OCI-LY7 (cell line): ENCODE data around the gene APOH. TPM values are rescaled to one million over a fixed set of nuclear protein-coding genes. Genes with fewer than 3 reads are reported as not detected.

Source experiments
- BruUV-seq: library from RNA; stranded (reverse); fragments of 400-500 nt; replicated peaks from 2 replicates; lab custom pipeline; 2021; lab: Mats Ljungman, UMichigan
- CTCF ChIA-PET: fragments of 300-600 bp; sonication (Branson Sonifier 250); formaldehyde crosslinking; loops from one replicate; lab custom pipeline; 2022; ENCODE audit warnings: antibody characterized with exemption; ENCODE audit not compliant: unreplicated experiment; lab: Charles Lee
- POLR2A ChIA-PET: fragments of 300-600 bp; sonication (Branson Sonifier 250); formaldehyde crosslinking; loops from one replicate; lab custom pipeline; 2022; ENCODE audit warnings: antibody characterized with exemption; lab: Charles Lee
- DNase-seq: peaks from one replicate; pipeline ENCODE4 v3.0.0-alpha.2; 2015; ENCODE audit warnings: low spot score
- H2AFZ ChIP-seq: fragments of 200-600 bp; sonication (generic), shearing (Covaris generic); 2 replicates; pipeline ENCODE4 v1.6.1; 2014; ENCODE audit warnings: mild to moderate bottlenecking, antibody characterized with exemption, low read length, moderate library complexity
- H3K27ac ChIP-seq: fragments of 200-600 bp; sonication (generic); 2 replicates; pipeline ENCODE4 v1.5.1; 2014; ENCODE audit warnings: mixed run types, low read depth, mild to moderate bottlenecking, moderate library complexity, low read length, inconsistent platforms; ENCODE audit not compliant: poor library complexity, severe bottlenecking
- H3K36me3 ChIP-seq: fragments of 200-600 bp; sonication (generic); 2 replicates; pipeline ENCODE4 v1.6.1; 2014; ENCODE audit warnings: mild to moderate bottlenecking, antibody characterized with exemption, low read length, moderate library complexity, mixed read lengths; ENCODE audit not compliant: insufficient read depth
- H3K4me1 ChIP-seq: fragments of 200-600 bp; sonication (generic); 2 replicates; pipeline ENCODE4 v1.5.1; 2014; ENCODE audit warnings: mild to moderate bottlenecking, low read length; ENCODE audit not compliant: insufficient read depth, poor library complexity, severe bottlenecking
- H3K4me2 ChIP-seq: fragments of 200-600 bp; sonication (generic); 2 replicates; pipeline ENCODE4 v1.6.1; 2014; ENCODE audit warnings: mild to moderate bottlenecking, low read length
- H3K4me3 ChIP-seq: fragments of 200-600 bp; sonication (generic); 2 replicates; pipeline ENCODE4 v1.5.1; 2014; ENCODE audit warnings: mild to moderate bottlenecking, low read depth, low read length; ENCODE audit not compliant: poor library complexity, severe bottlenecking
- H3K79me2 ChIP-seq: fragments of 200-600 bp; sonication (generic); 2 replicates; pipeline ENCODE4 v1.6.1; 2016; ENCODE audit warnings: low read depth, mild to moderate bottlenecking, low read length, moderate library complexity, mixed read lengths; ENCODE audit not compliant: insufficient read depth
- H3K9me2 ChIP-seq: fragments of 200-600 bp; sonication (generic); 2 replicates; pipeline ENCODE4 v1.6.1; 2016; ENCODE audit warnings: mild to moderate bottlenecking, low read length, mixed read lengths; ENCODE audit not compliant: insufficient read depth
- H3K9me3 ChIP-seq: fragments of 200-600 bp; sonication (generic); 2 replicates; pipeline ENCODE4 v1.6.1; 2014; ENCODE audit warnings: mild to moderate bottlenecking, mixed run types, low read length, mixed read lengths
- H4K20me1 ChIP-seq: fragments of 200-600 bp; sonication (generic); 2 replicates; pipeline ENCODE4 v1.6.1; 2014; ENCODE audit warnings: mild to moderate bottlenecking, antibody characterized with exemption, low read length, moderate library complexity, mixed read lengths; ENCODE audit not compliant: insufficient read depth
- EZH2phosphoT487 ChIP-seq: fragments of 200-600 bp; sonication (generic); IDR thresholded peaks from 2 replicates; pipeline ENCODE4 v1.6.1; 2018; ENCODE audit warnings: low read depth, borderline replicate concordance, mild to moderate bottlenecking, mixed run types, antibody characterized with exemption, low read length, moderate library complexity, mixed read lengths
- intact Hi-C: fragments of 100-400 bp; cut with micrococcal nuclease; formaldehyde crosslinking; loops from one replicate; pipeline ENCODE4 v1.10.0; 2022; ENCODE audit not compliant: unreplicated experiment
- total RNA-seq, 2 experiments: library from RNA; depleted of rRNA in 1 of 2; stranded (reverse); fragments of >200 nt in 1 of 2; shearing (Covaris generic) in 1 of 2; gene quantifications; 2 replicates each; pipeline ENCODE4 v1.2.3, GENCODE V29; 2014 to 2022
- TF ChIP-seq, protein P1 (sequence below): fragments of 200-600 bp; sonication (generic); conservative IDR thresholded peaks from 2 replicates; pipeline ENCODE4 v1.5.1; 2014; ENCODE audit warnings: mild to moderate bottlenecking, antibody characterized with exemption, low read length, moderate library complexity, mixed read lengths

Gene APOH
- total RNA-seq, 2 experiments from 2014 or later: not detected

- no TSS peak for BruUV-seq
- DNase-seq: no peak
- H3K4me3 ChIP-seq: no peak overlapping the region
- no peak overlapping the region for H2AFZ ChIP-seq
- H3K27ac ChIP-seq: no peak overlapping the region
- no peaks in the 10 kb centered on the region for H3K4me1 ChIP-seq
- no peaks in the 10 kb centered on the region for H4K20me1 ChIP-seq
- POLR2A ChIA-PET: no interaction called here
- no peaks in the 10 kb centered on the region for H3K9me3 ChIP-seq
- CTCF ChIA-PET: no interaction called here
- no peaks in the 10 kb centered on the region for H3K79me2 ChIP-seq
- intact Hi-C loops: no loop called here
- TF ChIP-seq EZH2phosphoT487: no peak
- H3K36me3 ChIP-seq: no peaks in the 10 kb centered on the region
- no peaks in the 10 kb centered on the region for H3K9me2 ChIP-seq
- H3K4me2 ChIP-seq: no peak overlapping the region
These were observed 47.2 kb upstream of the APOH start for GRCh38 chr17:66276328-66276937.

DNA sequence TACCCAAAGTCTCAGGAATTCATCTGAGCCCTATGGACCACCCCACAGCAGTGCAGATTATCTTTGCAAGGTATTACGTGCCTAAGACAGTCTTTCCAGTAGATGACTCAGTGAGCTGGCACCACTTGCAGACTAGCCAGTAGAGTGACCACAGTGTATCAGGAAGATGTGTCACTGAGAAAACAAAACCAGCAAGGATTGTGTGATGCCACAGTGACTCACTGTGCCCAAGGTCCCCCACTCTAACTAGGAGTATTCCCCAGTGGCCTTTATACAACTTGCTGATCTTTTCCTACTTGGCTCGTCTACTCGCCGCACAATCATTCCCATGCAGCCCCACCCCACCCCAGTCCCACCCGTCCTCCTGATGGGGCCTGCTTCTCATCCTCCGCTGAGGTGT, 46.4 kb upstream of the APOH start:
- no peak for DNase-seq
- no peak overlapping the region for H3K4me3 ChIP-seq
- H3K79me2 ChIP-seq: no peaks in the 10 kb centered on the region
- ChIA-PET POLR2A (no interaction called here), CTCF (no interaction called here)
- H3K27ac ChIP-seq: no peak overlapping the region
- no peaks in the 10 kb centered on the region for H3K9me3 ChIP-seq
- intact Hi-C loops: no loop called here
- TF ChIP-seq, protein P1, sequence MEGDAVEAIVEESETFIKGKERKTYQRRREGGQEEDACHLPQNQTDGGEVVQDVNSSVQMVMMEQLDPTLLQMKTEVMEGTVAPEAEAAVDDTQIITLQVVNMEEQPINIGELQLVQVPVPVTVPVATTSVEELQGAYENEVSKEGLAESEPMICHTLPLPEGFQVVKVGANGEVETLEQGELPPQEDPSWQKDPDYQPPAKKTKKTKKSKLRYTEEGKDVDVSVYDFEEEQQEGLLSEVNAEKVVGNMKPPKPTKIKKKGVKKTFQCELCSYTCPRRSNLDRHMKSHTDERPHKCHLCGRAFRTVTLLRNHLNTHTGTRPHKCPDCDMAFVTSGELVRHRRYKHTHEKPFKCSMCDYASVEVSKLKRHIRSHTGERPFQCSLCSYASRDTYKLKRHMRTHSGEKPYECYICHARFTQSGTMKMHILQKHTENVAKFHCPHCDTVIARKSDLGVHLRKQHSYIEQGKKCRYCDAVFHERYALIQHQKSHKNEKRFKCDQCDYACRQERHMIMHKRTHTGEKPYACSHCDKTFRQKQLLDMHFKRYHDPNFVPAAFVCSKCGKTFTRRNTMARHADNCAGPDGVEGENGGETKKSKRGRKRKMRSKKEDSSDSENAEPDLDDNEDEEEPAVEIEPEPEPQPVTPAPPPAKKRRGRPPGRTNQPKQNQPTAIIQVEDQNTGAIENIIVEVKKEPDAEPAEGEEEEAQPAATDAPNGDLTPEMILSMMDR: no peak
- no peak for TF ChIP-seq EZH2phosphoT487
- H4K20me1 ChIP-seq: no peaks in the 10 kb centered on the region
- H2AFZ ChIP-seq: no peak overlapping the region
- no peaks in the 10 kb centered on the region for H3K9me2 ChIP-seq
- H3K36me3 ChIP-seq: no peaks in the 10 kb centered on the region
- no peaks in the 10 kb centered on the region for H3K4me1 ChIP-seq
- no TSS peak for BruUV-seq
- H3K4me2 ChIP-seq: no peak overlapping the region

- Histone ChIP-seq H2AFZ (no peak overlapping the region), H3K4me2 (no peak overlapping the region), H3K4me3 (no peak overlapping the region), H3K9me3 (no peaks in the 10 kb centered on the region), H3K27ac (no peak overlapping the region), H3K9me2 (no peaks in the 10 kb centered on the region), H3K36me3 (no peaks in the 10 kb centered on the region), H3K4me1 (no peaks in the 10 kb centered on the region), H4K20me1 (no peaks in the 10 kb centered on the region), H3K79me2 (no peaks in the 10 kb centered on the region)
- ChIA-PET CTCF (no interaction called here), POLR2A (interaction anchor here (1.1 kb wide), 1 partner anchor 15 kb away, joined by 4 read pairs; no protein-coding TSS in a partner anchor)
- no peak for DNase-seq
- no peak for TF ChIP-seq EZH2phosphoT487
- TF ChIP-seq, protein P1: no peak
- intact Hi-C loops: no loop called here
- BruUV-seq: no TSS peak
These were observed 44.3 kb upstream of the APOH start for GRCh38 chr17:66273586-66273848.
